ENCODE measurements around the gene MEGF11. TPM values are rescaled to one million over a fixed set of nuclear protein-coding genes. Genes with fewer than 3 reads are reported as not detected.

MEGF11 gene
- polyA plus RNA-seq, 3 donors, result not detected

- peaks cover 17 to 29% (median 25%) of the 10 kb centered on the region in 3 donors for H3K27me3 Mint-ChIP-seq (ENCODE audit: low read depth in 3 of 3)
- H3K4me2 ChIP-seq (replicated peaks; ENCODE audit: extremely low read depth, low read length, poor library complexity, severe bottlenecking), result no peak overlapping the region
- no peak overlapping the region for H3K27ac ChIP-seq (ENCODE audit: low read depth in 1 of 2, low read length in 2 of 2)
- H3K4me3 Mint-ChIP-seq, result no peak overlapping the region
- H3K9me3 ChIP-seq (replicated peaks in 1 of 2; ENCODE audit: control insufficient read depth in 1 of 2, insufficient read depth in 1 of 2, low read length in 2 of 2), result no peaks in the 10 kb centered on the region
- no peak overlapping the region for H3K4me3 ChIP-seq (replicated peaks in 1 of 3; ENCODE audit: low read depth in 2 of 3, low read length in 3 of 3)
- H3K4me1 Mint-ChIP-seq, result no peaks in the 10 kb centered on the region
- no peaks in the 10 kb centered on the region for H3K27me3 ChIP-seq (ENCODE audit: control insufficient read depth in 2 of 2, insufficient read depth in 2 of 2, low read length in 2 of 2)
- H2AFZ ChIP-seq (ENCODE audit: insufficient read depth, low read depth, low read length, poor library complexity, severe bottlenecking), result no peak overlapping the region
- intact Hi-C loops (cut with micrococcal nuclease), result no loop called here
- no peak overlapping the region for H3K27ac Mint-ChIP-seq
- H3K9ac ChIP-seq (ENCODE audit: insufficient read depth, low read length, poor library complexity, severe bottlenecking), result no peak overlapping the region
- DNase-seq, result no peak
- H3K79me2 ChIP-seq (ENCODE audit: insufficient read depth, low read length), result no peaks in the 10 kb centered on the region
- H3K4me1 ChIP-seq (ENCODE audit: control insufficient read depth in 1 of 2, insufficient read depth in 2 of 2, low read length in 2 of 2), result no peaks in the 10 kb centered on the region
- no peaks in the 10 kb centered on the region for H3K36me3 ChIP-seq (replicated peaks in 1 of 2; ENCODE audit: control insufficient read depth in 1 of 2, insufficient read depth in 2 of 2, low read length in 2 of 2)
- no peaks in the 10 kb centered on the region for H3K36me3 Mint-ChIP-seq
- TF ChIP-seq CTCF (IDR thresholded peaks at IDR 0.05), result no peak
- 64% methylated on average over 5 of the region's 9 CpGs for WGBS (ENCODE audit: insufficient coverage)
- H4K20me1 ChIP-seq (ENCODE audit: insufficient read depth, low read length), result no peaks in the 10 kb centered on the region
- H3K9me3 Mint-ChIP-seq, result peaks cover 0 to 3% (median 0%) of the 10 kb centered on the region in 7 donors
These were observed 255.1 kb downstream of the MEGF11 start for GRCh38 chr15:65998486-65998885.

- WGBS (ENCODE audit: insufficient coverage), result 61% methylated on average over 2 of the region's 5 CpGs
These were observed 256.6 kb downstream of the MEGF11 start for GRCh38 chr15:65996901-65997300.

More at GRCh38 chr15:65996901-65997300, 256.6 kb downstream of the MEGF11 start:
- Histone ChIP-seq H3K4me3 (replicated peaks in 1 of 3; ENCODE audit: low read depth in 2 of 3, low read length in 3 of 3) (no peak overlapping the region), H3K9me3 (replicated peaks in 1 of 2; ENCODE audit: control insufficient read depth in 1 of 2, insufficient read depth in 1 of 2, low read length in 2 of 2) (no peaks in the 10 kb centered on the region), H3K4me1 (ENCODE audit: control insufficient read depth in 1 of 2, insufficient read depth in 2 of 2, low read length in 2 of 2) (no peaks in the 10 kb centered on the region), H4K20me1 (ENCODE audit: insufficient read depth, low read length) (no peaks in the 10 kb centered on the region), H3K4me2 (replicated peaks; ENCODE audit: extremely low read depth, low read length, poor library complexity, severe bottlenecking) (no peak overlapping the region), H3K9ac (ENCODE audit: insufficient read depth, low read length, poor library complexity, severe bottlenecking) (no peak overlapping the region), H3K36me3 (replicated peaks in 1 of 2; ENCODE audit: control insufficient read depth in 1 of 2, insufficient read depth in 2 of 2, low read length in 2 of 2) (no peaks in the 10 kb centered on the region), H3K27ac (ENCODE audit: low read depth in 1 of 2, low read length in 2 of 2) (no peak overlapping the region), H3K27me3 (ENCODE audit: control insufficient read depth in 2 of 2, insufficient read depth in 2 of 2, low read length in 2 of 2) (no peaks in the 10 kb centered on the region), H2AFZ (ENCODE audit: insufficient read depth, low read depth, low read length, poor library complexity, severe bottlenecking) (no peak overlapping the region), H3K79me2 (ENCODE audit: insufficient read depth, low read length) (no peaks in the 10 kb centered on the region)
- intact Hi-C loops (cut with micrococcal nuclease), result no loop called here
- Mint-ChIP-seq H3K4me3 (no peak overlapping the region), H3K27ac (no peak overlapping the region), H3K4me1 (no peaks in the 10 kb centered on the region), H3K27me3 (ENCODE audit: low read depth in 3 of 3) (peaks cover 15 to 36% (median 31%) of the 10 kb centered on the region in 3 donors), H3K9me3 (peaks cover 0 to 3% (median 0%) of the 10 kb centered on the region in 7 donors), H3K36me3 (no peaks in the 10 kb centered on the region)
- DNase-seq, result no peak
- TF ChIP-seq CTCF (IDR thresholded peaks at IDR 0.05), result no peak
